Stomach (tissue), 9 donors: ENCODE measurements around the gene PRDM16. TPM values are rescaled to one million over a fixed set of nuclear protein-coding genes. Genes with fewer than 3 reads are reported as not detected.

ENCODE experiments used
- DNase-seq, 2 donors: peaks; one replicate each; pipeline versions ENCODE4 v3.0.0 to v3.0.0-alpha.2; 2013 to 2019
- H3K27ac ChIP-seq, 5 donors: fragments of 200-600 bp in 4 of 5; sonication (generic) in 4 of 5; one replicate each; pipeline ENCODE4 v1.5.1; 2013 to 2019; ENCODE audit warnings: mild to moderate bottlenecking in 1 of 5, moderate library complexity in 1 of 5
- H3K27me3 ChIP-seq, 3 donors: fragments of 200-600 bp; sonication (generic); one replicate each; pipeline ENCODE4 v1.5.1; 2017 to 2019; ENCODE audit warnings: mixed run types in 1 of 3
- H3K36me3 ChIP-seq, 4 donors: fragments of 200-600 bp; sonication (generic); 1 replicate in 3 of 4; 2 replicates in 1 of 4; pipeline ENCODE4 v1.5.1; 2016 to 2019
- H3K4me1 ChIP-seq, 4 donors: fragments of 200-600 bp; sonication (generic); one replicate each; pipeline ENCODE4 v1.5.1; 2016 to 2019
- H3K4me3 ChIP-seq, 4 donors: fragments of 200-600 bp; sonication (generic) in 3 of 4; one replicate each; pipeline ENCODE4 v1.5.1; 2016 to 2019; ENCODE audit warnings: mild to moderate bottlenecking in 1 of 4
- H3K9me3 ChIP-seq, 4 donors: fragments of 200-600 bp; sonication (generic); one replicate each; pipeline ENCODE4 v1.5.1; 2016 to 2019
- CTCF ChIP-seq, 7 experiments: fragments of 450-650 bp in 4 of 7; fragments of 200-600 bp in 3 of 7; sonication (generic) in 3 of 7; IDR thresholded peaks; one replicate each; pipeline ENCODE4 v1.5.1; 2016 to 2019; ENCODE audit warnings: antibody characterized with exemption in 7 of 7, control low read depth in 2 of 7, mild to moderate bottlenecking in 1 of 7
- EP300 ChIP-seq: sonication (generic); formaldehyde crosslinking; IDR thresholded peaks from one replicate; pipeline ENCODE4 v1.6.1; 2017; ENCODE audit warnings: antibody characterized with exemption
- POLR2A ChIP-seq, 4 donors: fragments of 450-650 bp; IDR thresholded peaks; one replicate each; pipeline ENCODE4 v1.6.1; 2016; ENCODE audit warnings: antibody characterized with exemption in 4 of 4, control low read depth in 2 of 4, mild to moderate bottlenecking in 1 of 4, moderate library complexity in 1 of 4
- POLR2AphosphoS5 ChIP-seq, 3 donors: sonication (generic); formaldehyde crosslinking; IDR thresholded peaks; one replicate each; pipeline ENCODE4 v1.6.1; 2016; ENCODE audit warnings: antibody characterized with exemption in 3 of 3
- WGBS, 5 donors: extraction: QIAGEN DNeasy Blood & Tissue Kit in 3 of 5; methylation state at CpG; one replicate each; pipeline versions ENCODE4 v1.1.5 to v1.1.7; 2013 to 2018; 5-methylcytosine and 5-hydroxymethylcytosine counted together
- intact Hi-C: fragments of 100-400 bp; cut with DNase I; formaldehyde crosslinking; loops from one replicate; pipeline ENCODE4 v1.15.1; 2023; ENCODE audit warnings: low total_unique reads
- polyA plus RNA-seq, 3 donors: library from polyadenylated mRNA; stranded (reverse); fragments of 200-250 nt; gene quantifications; one replicate each; pipeline ENCODE4 v1.2.3, GENCODE V29; 2013
- total RNA-seq, 5 donors: library from RNA; depleted of rRNA; stranded (reverse); fragments of >200 nt; gene quantifications; one replicate each; pipeline versions ENCODE4 v1.1.0 to v1.2.3, GENCODE V29; 2014 to 2016
- donor health status: healthy with polysubstance abuse.
- donor health status: Bipolar disorder and iron deficiency.
- donor health status: healthy.

The PRDM16 gene
- total and polyA plus RNA-seq, 8 donors, result 0.29 to 222 (median 15.8) TPM

- Histone ChIP-seq H3K4me1 (peaks cover 64 to 68% (median 66%) of the 10 kb centered on the region in 4 donors), H3K4me3 (no peak overlapping the region), H3K27me3 (peaks cover 0 to 27% (median 0%) of the 10 kb centered on the region in 3 donors), H3K36me3 (peaks cover 8 to 24% (median 23%) of the 10 kb centered on the region in 4 donors), H3K27ac (peak overlapping the region; percentile 76 to 92 (median 86)), H3K9me3 (no peaks in the 10 kb centered on the region)
- TF ChIP-seq EP300 (no peak), POLR2A (IDR thresholded peaks at IDR 0.05) (no peak), CTCF (IDR thresholded peaks at IDR 0.05) (no peak), POLR2AphosphoS5 (IDR thresholded peaks at IDR 0.05) (no peak)
- peak in 1 of 2 donors; percentile 62 for DNase-seq
- WGBS, 5 donors, result 46 to 84% (median 67%) methylated on average over 12 to 14 of the region's 14 CpGs
- intact Hi-C loops, result no loop called here
These were observed 353.6 kb downstream of the PRDM16 start for GRCh38 chr1:3422638-3423037.

- H3K4me3 ChIP-seq, result no peak overlapping the region
- H3K36me3 ChIP-seq, result peaks cover 8 to 31% (median 26%) of the 10 kb centered on the region in 4 donors
- peak overlapping the region; percentile 76 to 92 (median 86) for H3K27ac ChIP-seq
- peak; percentile 94 to 95 for DNase-seq
- intact Hi-C loops, result no loop called here
- peaks cover 57 to 64% (median 62%) of the 10 kb centered on the region in 4 donors for H3K4me1 ChIP-seq
- WGBS, 5 donors, result 14 to 57% (median 32%) methylated on average over 15 to 23 of the region's 23 CpGs
- peaks cover 0 to 20% (median 0%) of the 10 kb centered on the region in 3 donors for H3K27me3 ChIP-seq
- H3K9me3 ChIP-seq, result no peaks in the 10 kb centered on the region
- peak in 2 of 3 donors; percentile 67 to 88 for TF ChIP-seq POLR2AphosphoS5 (IDR thresholded peaks at IDR 0.05)
- TF ChIP-seq POLR2A (IDR thresholded peaks at IDR 0.05), result no peak
These were observed 354.3 kb downstream of the PRDM16 start for GRCh38 chr1:3423245-3423829.

GRCh38 chr1:3423896-3424611 is 355.1 kb downstream of the PRDM16 start:
- TF ChIP-seq CTCF (IDR thresholded peaks at IDR 0.05), result no peak
- TF ChIP-seq POLR2AphosphoS5 (IDR thresholded peaks at IDR 0.05), result no peak
- TF ChIP-seq POLR2A (IDR thresholded peaks at IDR 0.05), result no peak
- Histone ChIP-seq H3K27me3 (peaks cover 0 to 13% (median 0%) of the 10 kb centered on the region in 3 donors), H3K4me1 (peaks cover 50 to 57% (median 54%) of the 10 kb centered on the region in 4 donors), H3K27ac (peak overlapping the region; percentile 76 to 92 (median 86)), H3K9me3 (no peaks in the 10 kb centered on the region), H3K36me3 (peaks cover 8 to 39% (median 27%) of the 10 kb centered on the region in 4 donors), H3K4me3 (no peak overlapping the region)
- intact Hi-C loops, result no loop called here
- 39 to 58% (median 47%) methylated on average over 24 to 28 of the region's 28 CpGs for WGBS, 5 donors
- DNase-seq, result peak in 1 of 2 donors; percentile 56

- Histone ChIP-seq H3K27ac (no peak overlapping the region), H3K4me3 (no peak overlapping the region), H3K36me3 (peaks cover 8 to 51% (median 35%) of the 10 kb centered on the region in 4 donors), H3K9me3 (no peaks in the 10 kb centered on the region), H3K27me3 (peaks cover 0 to 6% (median 0%) of the 10 kb centered on the region in 3 donors), H3K4me1 (peaks cover 38 to 42% (median 41%) of the 10 kb centered on the region in 4 donors)
- DNase-seq, result no peak
- intact Hi-C loops, result loop anchor here (5.0 kb wide), 1 partner anchor 413 kb away; no protein-coding TSS in a partner anchor
- WGBS, 5 donors, result 92 to 93% (median 93%) methylated on average over 38 to 44 of the region's 44 CpGs
- TF ChIP-seq POLR2A (IDR thresholded peaks at IDR 0.05) (no peak), POLR2AphosphoS5 (IDR thresholded peaks at IDR 0.05) (no peak), CTCF (IDR thresholded peaks at IDR 0.05) (no peak), EP300 (no peak)
These were observed 356.6 kb downstream of the PRDM16 start for GRCh38 chr1:3425486-3426215.
